ENCODE data around the gene EVA1A.
"Not testable (repeated sequence)": the region's sequence is repeated elsewhere in the genome, so short reads cannot be mapped to it uniquely, and the experiment has no call there.

EVA1A gene

DNA sequence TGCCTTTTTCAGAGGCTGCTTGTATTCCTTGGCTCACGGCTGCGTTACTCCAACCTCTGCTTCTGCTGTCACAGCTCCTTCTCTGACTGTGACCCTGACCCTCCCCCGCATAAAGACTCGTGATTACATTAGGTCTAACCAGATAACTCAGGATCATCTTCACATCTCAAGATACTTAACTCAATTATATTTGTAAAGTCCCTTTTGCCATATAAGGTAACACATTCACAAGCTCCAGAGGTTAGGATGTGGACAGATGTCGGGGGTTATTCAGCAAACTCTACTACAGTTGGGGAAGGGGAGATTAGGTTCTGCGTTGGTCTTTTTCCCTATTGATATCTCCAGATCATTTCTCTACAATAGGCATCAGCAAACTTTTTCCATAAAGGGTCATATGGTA, 76.9 kb downstream of the EVA1A start:
- no peak for ATAC-seq
- TF ChIP-seq ZNF8 (CRISPR knock-in tag; IDR thresholded peaks at IDR 0.05) (no peak), RARB (CRISPR knock-in tag; IDR thresholded peaks at IDR 0.05) (no peak), TCF4 (CRISPR knock-in tag; IDR thresholded peaks at IDR 0.05; ENCODE audit: borderline replicate concordance) (no peak), ARNTL (CRISPR knock-in tag; IDR thresholded peaks at IDR 0.05; ENCODE audit: borderline replicate concordance, low read depth) (no peak), ZNF70 (CRISPR knock-in tag; IDR thresholded peaks at IDR 0.05) (no peak), ZFP30 (CRISPR knock-in tag; IDR thresholded peaks at IDR 0.05) (no peak), GLIS3 (CRISPR knock-in tag; IDR thresholded peaks at IDR 0.05) (no peak)
- TF ChIP-seq, protein P1, sequence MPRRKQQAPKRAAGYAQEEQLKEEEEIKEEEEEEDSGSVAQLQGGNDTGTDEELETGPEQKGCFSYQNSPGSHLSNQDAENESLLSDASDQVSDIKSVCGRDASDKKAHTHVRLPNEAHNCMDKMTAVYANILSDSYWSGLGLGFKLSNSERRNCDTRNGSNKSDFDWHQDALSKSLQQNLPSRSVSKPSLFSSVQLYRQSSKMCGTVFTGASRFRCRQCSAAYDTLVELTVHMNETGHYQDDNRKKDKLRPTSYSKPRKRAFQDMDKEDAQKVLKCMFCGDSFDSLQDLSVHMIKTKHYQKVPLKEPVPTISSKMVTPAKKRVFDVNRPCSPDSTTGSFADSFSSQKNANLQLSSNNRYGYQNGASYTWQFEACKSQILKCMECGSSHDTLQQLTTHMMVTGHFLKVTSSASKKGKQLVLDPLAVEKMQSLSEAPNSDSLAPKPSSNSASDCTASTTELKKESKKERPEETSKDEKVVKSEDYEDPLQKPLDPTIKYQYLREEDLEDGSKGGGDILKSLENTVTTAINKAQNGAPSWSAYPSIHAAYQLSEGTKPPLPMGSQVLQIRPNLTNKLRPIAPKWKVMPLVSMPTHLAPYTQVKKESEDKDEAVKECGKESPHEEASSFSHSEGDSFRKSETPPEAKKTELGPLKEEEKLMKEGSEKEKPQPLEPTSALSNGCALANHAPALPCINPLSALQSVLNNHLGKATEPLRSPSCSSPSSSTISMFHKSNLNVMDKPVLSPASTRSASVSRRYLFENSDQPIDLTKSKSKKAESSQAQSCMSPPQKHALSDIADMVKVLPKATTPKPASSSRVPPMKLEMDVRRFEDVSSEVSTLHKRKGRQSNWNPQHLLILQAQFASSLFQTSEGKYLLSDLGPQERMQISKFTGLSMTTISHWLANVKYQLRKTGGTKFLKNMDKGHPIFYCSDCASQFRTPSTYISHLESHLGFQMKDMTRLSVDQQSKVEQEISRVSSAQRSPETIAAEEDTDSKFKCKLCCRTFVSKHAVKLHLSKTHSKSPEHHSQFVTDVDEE (CRISPR knock-in tag; IDR thresholded peaks at IDR 0.05): no peak

DNA sequence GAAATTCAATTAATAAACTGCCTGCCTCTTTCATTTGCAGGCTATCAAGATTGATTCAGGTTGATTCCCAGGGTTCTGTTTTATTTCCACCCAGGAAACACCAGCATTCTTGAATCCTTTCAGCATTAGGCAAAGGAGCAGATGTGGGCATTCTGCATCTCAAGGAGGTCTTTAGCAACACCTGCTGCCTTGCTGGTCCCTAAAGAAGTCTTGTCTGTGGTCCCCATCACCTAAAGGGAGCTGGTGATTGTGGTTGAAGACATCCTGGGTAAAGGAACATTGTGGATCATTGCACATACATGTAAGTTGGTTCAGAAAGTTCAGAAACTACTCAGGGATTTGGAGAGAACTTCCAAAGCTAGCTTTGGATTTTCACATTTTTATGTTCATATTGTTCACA, 78.3 kb downstream of the EVA1A start:
- ATAC-seq: no peak
- TF ChIP-seq ZFP30 (CRISPR knock-in tag; IDR thresholded peaks at IDR 0.05) (no peak), ZNF565 (CRISPR knock-in tag; conservative IDR thresholded peaks at IDR 0.05; ENCODE audit: low read depth) (no peak), TOX (CRISPR knock-in tag; IDR thresholded peaks at IDR 0.05; ENCODE audit: borderline replicate concordance) (no peak), SNAI2 (CRISPR knock-in tag; IDR thresholded peaks at IDR 0.05) (no peak), RARB (CRISPR knock-in tag; IDR thresholded peaks at IDR 0.05) (no peak), ESRRG (CRISPR knock-in tag; IDR thresholded peaks at IDR 0.05) (no peak), PPARA (CRISPR knock-in tag; IDR thresholded peaks at IDR 0.05; ENCODE audit: borderline replicate concordance) (no peak), ARNTL (CRISPR knock-in tag; IDR thresholded peaks at IDR 0.05; ENCODE audit: borderline replicate concordance, low read depth) (no peak)
- TF ChIP-seq, protein P2, sequence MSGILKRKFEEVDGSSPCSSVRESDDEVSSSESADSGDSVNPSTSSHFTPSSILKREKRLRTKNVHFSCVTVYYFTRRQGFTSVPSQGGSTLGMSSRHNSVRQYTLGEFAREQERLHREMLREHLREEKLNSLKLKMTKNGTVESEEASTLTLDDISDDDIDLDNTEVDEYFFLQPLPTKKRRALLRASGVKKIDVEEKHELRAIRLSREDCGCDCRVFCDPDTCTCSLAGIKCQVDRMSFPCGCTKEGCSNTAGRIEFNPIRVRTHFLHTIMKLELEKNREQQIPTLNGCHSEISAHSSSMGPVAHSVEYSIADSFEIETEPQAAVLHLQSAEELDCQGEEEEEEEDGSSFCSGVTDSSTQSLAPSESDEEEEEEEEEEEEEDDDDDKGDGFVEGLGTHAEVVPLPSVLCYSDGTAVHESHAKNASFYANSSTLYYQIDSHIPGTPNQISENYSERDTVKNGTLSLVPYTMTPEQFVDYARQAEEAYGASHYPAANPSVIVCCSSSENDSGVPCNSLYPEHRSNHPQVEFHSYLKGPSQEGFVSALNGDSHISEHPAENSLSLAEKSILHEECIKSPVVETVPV (CRISPR knock-in tag; IDR thresholded peaks at IDR 0.05): no peak
- TF ChIP-seq, protein P1 (CRISPR knock-in tag; IDR thresholded peaks at IDR 0.05): no peak

DNA sequence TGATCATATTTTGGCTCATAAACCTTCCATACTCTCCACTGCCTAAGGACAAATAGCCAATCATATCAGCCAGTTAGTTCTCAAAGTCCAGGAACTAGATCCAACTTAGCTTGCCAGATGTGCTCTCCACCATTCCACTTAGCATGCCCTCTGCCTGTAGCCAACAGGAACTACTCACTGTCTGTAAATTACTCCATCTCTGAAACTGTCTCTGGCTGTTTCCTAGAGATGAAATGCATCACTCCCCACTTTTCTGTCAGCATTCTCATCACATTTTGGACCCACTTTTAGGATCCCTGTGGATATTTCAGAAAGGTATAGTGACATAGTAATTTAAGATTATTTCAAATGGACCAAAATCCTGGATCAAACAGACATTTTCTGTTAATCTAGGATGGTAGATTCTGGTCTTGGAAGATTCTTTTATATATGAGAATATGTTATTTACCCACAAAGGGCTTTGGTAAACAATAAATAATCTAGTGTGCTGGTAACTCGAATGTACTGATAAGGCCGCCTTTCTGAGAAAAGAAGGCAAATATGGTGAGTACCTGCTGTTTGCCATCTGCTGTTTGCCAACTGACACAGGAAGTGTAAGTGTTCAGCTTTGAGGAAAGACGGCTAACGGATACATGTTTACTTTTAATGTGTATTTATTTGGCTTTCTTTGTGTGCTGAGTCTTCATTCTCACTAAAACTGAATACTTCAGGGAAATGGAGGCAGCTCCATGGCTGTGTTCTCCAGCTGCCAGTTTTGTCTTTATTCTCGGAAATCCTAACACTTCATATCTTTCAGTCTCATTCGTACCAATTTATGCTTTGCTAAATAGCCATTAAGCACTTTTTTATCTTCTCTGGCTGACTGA, 79.5 kb downstream of the EVA1A start:
- ATAC-seq: peak; percentile 70
- TF ChIP-seq, protein P3, sequence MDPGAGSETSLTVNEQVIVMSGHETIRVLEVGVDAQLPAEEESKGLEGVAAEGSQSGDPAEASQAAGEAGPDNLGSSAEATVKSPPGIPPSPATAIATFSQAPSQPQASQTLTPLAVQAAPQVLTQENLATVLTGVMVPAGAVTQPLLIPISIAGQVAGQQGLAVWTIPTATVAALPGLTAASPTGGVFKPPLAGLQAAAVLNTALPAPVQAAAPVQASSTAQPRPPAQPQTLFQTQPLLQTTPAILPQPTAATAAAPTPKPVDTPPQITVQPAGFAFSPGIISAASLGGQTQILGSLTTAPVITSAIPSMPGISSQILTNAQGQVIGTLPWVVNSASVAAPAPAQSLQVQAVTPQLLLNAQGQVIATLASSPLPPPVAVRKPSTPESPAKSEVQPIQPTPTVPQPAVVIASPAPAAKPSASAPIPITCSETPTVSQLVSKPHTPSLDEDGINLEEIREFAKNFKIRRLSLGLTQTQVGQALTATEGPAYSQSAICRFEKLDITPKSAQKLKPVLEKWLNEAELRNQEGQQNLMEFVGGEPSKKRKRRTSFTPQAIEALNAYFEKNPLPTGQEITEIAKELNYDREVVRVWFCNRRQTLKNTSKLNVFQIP (CRISPR knock-in tag; IDR thresholded peaks at IDR 0.05; ENCODE audit: borderline replicate concordance, low read depth): no peak
- TF ChIP-seq, protein P4, sequence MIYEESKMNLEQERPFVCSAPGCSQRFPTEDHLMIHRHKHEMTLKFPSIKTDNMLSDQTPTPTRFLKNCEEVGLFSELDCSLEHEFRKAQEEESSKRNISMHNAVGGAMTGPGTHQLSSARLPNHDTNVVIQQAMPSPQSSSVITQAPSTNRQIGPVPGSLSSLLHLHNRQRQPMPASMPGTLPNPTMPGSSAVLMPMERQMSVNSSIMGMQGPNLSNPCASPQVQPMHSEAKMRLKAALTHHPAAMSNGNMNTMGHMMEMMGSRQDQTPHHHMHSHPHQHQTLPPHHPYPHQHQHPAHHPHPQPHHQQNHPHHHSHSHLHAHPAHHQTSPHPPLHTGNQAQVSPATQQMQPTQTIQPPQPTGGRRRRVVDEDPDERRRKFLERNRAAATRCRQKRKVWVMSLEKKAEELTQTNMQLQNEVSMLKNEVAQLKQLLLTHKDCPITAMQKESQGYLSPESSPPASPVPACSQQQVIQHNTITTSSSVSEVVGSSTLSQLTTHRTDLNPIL (CRISPR knock-in tag; IDR thresholded peaks at IDR 0.05; ENCODE audit: low read depth): no peak
- TF ChIP-seq GLIS3 (CRISPR knock-in tag; IDR thresholded peaks at IDR 0.05) (no peak), ARNTL (CRISPR knock-in tag; IDR thresholded peaks at IDR 0.05; ENCODE audit: borderline replicate concordance, low read depth) (no peak), ZC3H10 (CRISPR knock-in tag; IDR thresholded peaks at IDR 0.05) (no peak), ISL1 (CRISPR knock-in tag; IDR thresholded peaks at IDR 0.05) (no peak), ZFP3 (CRISPR knock-in tag; IDR thresholded peaks at IDR 0.05) (no peak), PPARA (CRISPR knock-in tag; IDR thresholded peaks at IDR 0.05; ENCODE audit: borderline replicate concordance) (no peak), BACH2 (CRISPR knock-in tag; IDR thresholded peaks at IDR 0.05; ENCODE audit: borderline replicate concordance) (no peak), TCF4 (CRISPR knock-in tag; IDR thresholded peaks at IDR 0.05; ENCODE audit: borderline replicate concordance) (no peak)

DNA sequence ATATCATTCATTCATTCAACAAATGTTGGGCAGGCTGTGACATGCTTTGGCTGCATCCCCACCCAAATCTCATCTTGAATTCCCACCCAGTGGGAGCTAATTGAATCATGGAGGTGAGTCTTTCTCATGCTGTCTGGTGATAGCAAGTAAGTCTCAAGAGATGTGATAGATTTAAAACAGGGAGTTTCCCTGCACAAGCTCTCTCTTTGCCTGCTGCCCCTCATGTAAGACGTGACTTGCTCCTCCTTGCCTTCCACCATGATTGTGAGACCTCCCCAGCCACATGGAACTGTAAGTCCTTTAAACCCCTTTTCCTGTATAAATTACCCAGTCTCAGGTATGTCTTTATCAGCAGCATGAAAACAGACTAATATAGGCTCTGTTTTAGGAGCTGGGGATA, 83.0 kb downstream of the EVA1A start:
- not testable (repeated sequence) for ATAC-seq

All from SK-N-SH treated with all-trans-retinoic acid at 6 μM for 48 hours (cell line).